Heart left ventricle (tissue), 16 donors: ENCODE data around the gene PRR5L. TPM values are rescaled to one million over a fixed set of nuclear protein-coding genes. Genes with fewer than 3 reads are reported as not detected.

Experiments used
- ATAC-seq, 4 donors: fragments of 200-7000 bp; cut with Tn5 transposase; one replicate each; pipeline ENCODE4 v1.9.1; 2020 to 2022; ENCODE audit warnings: moderate library complexity in 4 of 4, mild to moderate bottlenecking in 3 of 4, moderate number of reproducible peaks in 1 of 4
- DNase-seq, 5 donors: peaks; one replicate each; pipeline ENCODE4 v3.0.0-alpha.2; 2020
- H3K27ac ChIP-seq, 12 donors: fragments of 200-600 bp; sonication (generic) in 4 of 12; one replicate each; pipeline versions ENCODE4 v1.5.0 to v1.8.0; 2016 to 2022; ENCODE audit warnings: mild to moderate bottlenecking in 2 of 12
- H3K27me3 ChIP-seq, 9 donors: fragments of 200-600 bp; sonication (generic) in 2 of 9; one replicate each; pipeline versions ENCODE4 v1.5.1 to v1.8.0; 2016 to 2022; ENCODE audit warnings: mild to moderate bottlenecking in 3 of 9
- H3K36me3 ChIP-seq, 9 donors: fragments of 200-600 bp; sonication (generic) in 2 of 9; one replicate each; pipeline versions ENCODE4 v1.5.0 to v1.8.0; 2018 to 2022; ENCODE audit warnings: mild to moderate bottlenecking in 2 of 9
- H3K4me1 ChIP-seq, 12 donors: fragments of 200-600 bp; sonication (generic) in 4 of 12; one replicate each; pipeline versions ENCODE4 v1.5.0 to v1.8.0; 2016 to 2022; ENCODE audit warnings: mild to moderate bottlenecking in 3 of 12
- H3K4me3 ChIP-seq, 12 donors: fragments of 200-600 bp; sonication (generic) in 4 of 12; one replicate each; pipeline versions ENCODE4 v1.5.0 to v1.8.0; 2017 to 2022; ENCODE audit warnings: mild to moderate bottlenecking in 9 of 12, moderate library complexity in 4 of 12
- H3K9me3 ChIP-seq, 12 donors: fragments of 200-600 bp; sonication (generic) in 4 of 12; one replicate each; pipeline versions ENCODE4 v1.5.0 to v1.8.0; 2016 to 2022; ENCODE audit warnings: mild to moderate bottlenecking in 1 of 12
- CTCF ChIP-seq, 12 donors: fragments of 200-600 bp; sonication (generic) in 4 of 12; IDR thresholded peaks; one replicate each; pipeline versions ENCODE4 v1.5.0 to v1.8.0; 2018 to 2022; ENCODE audit warnings: antibody characterized with exemption in 12 of 12, mild to moderate bottlenecking in 5 of 12
- POLR2A ChIP-seq, 2 donors: fragments of 450-650 bp; IDR thresholded peaks; one replicate each; pipeline ENCODE4 v1.6.1; 2017; ENCODE audit warnings: antibody characterized with exemption in 2 of 2, mild to moderate bottlenecking in 2 of 2, moderate library complexity in 2 of 2
- WGBS, 4 donors: extraction: QIAGEN DNeasy Blood & Tissue Kit in 2 of 4; methylation state at CpG; one replicate each; pipeline versions ENCODE4 v1.1.5 to v1.1.7; 2013 to 2018; 5-methylcytosine and 5-hydroxymethylcytosine counted together
- intact Hi-C, 10 donors: fragments of 100-400 bp; cut with DNase I; formaldehyde crosslinking; loops; one replicate each; pipeline versions ENCODE4 v1.11.1 to v1.14.2; 2022
- polyA plus RNA-seq, 2 donors: library from polyadenylated mRNA; stranded (reverse); fragments of 200-250 nt; gene quantifications; one replicate each; pipeline ENCODE4 v1.2.3, GENCODE V29; 2013
- total RNA-seq, 9 donors: library from RNA; depleted of rRNA in 2 of 9; stranded (reverse); fragments of >200 nt in 2 of 9; fragmentation: NEBNext Ultra II Directional in 3 of 9; extraction: Animal tissue kit (Norgen Biotek cat#: 25700) in 3 of 9; gene quantifications; one replicate each; pipeline versions ENCODE4 v1.1.0 to v1.2.4, GENCODE V29; 2016 to 2023
- donor health status: ischemic (EF 13 %, LVEDD 7.1; RV severe dilation, severe dysfunction).
- donor health status: healthy with polysubstance abuse.
- donor health status: DM: no; HTN: yes; CAD: no.
- donor health status: DM: no; HTN: no; CAD: no.
- donor health status: ischemic (EF 25% LVEDD 6.9; RV normal size, moderate dysfunction).
- donor health status: ischemic (EF 25% LVEDD 5.7; RV mildly dilated, moderate dysfunction).
- donor health status: healthy.
- donor health status: DM: yes; HTN: yes; CAD: no.
- donor health status: ischemic (EF 35%, LVEDD 5.7; RV mildly dilated, moderate dysfunction).
- donor health status: nonischemic (EF 11% LVEDD 7.7; RV severe dilation, severe dysfunction).
- donor health status: DM: yes; HTN: yes; CAD: no.
- donor health status: PGD.
- donor health status: ischemic (EF 29% LVEDD 5.4; RV normal size, mild dysfunction).
- donor health status: nonischemic (EF 23%, LVEDD 6.1; RV moderate dilation, normal function).

The PRR5L gene
- total and polyA plus RNA-seq, 11 donors = 0.61 to 17.8 (median 3.1) TPM

GRCh38 chr11:36288442-36289225, 7.5 kb upstream of the PRR5L start:
- no peaks in the 10 kb centered on the region for H3K36me3 ChIP-seq
- WGBS, 4 donors = 38 to 43% (median 40%) methylated on average over 31 of the region's 31 CpGs
- TF ChIP-seq CTCF (IDR thresholded peaks at IDR 0.05) = no peak
- TF ChIP-seq POLR2A (IDR thresholded peaks at IDR 0.05) = no peak
- intact Hi-C loops = loop anchor here in 1 of 10 donors (10.0 kb wide), 1 partner anchor 474 kb away; no protein-coding TSS in a partner anchor
- DNase-seq (no peak), ATAC-seq (no peak)
- peak overlapping the region; percentile 51 to 87 (median 72) for H3K4me3 ChIP-seq
- no peaks in the 10 kb centered on the region for H3K27me3 ChIP-seq
- peak overlapping the region in 6 of 12 donors; percentile 24 to 81 (median 44) for H3K27ac ChIP-seq
- peaks cover 0 to 1% (median 0%) of the 10 kb centered on the region in 12 donors for H3K9me3 ChIP-seq
- H3K4me1 ChIP-seq = peaks cover 0 to 22% (median 10%) of the 10 kb centered on the region in 12 donors

GRCh38 chr11:36289226-36289852, 6.7 kb upstream of the PRR5L start, which contains the start of gene COMMD9:
Gene COMMD9, minus strand, starts transcription at chr11:36289424. Its CDS starts 12 bp downstream, at chr11:36289412.
- TF ChIP-seq POLR2A (IDR thresholded peaks at IDR 0.05) (no peak), CTCF (IDR thresholded peaks at IDR 0.05) (no peak)
- WGBS, 4 donors = 1 to 3% (median 1%) methylated on average over 30 to 31 of the region's 31 CpGs
- ATAC-seq = peak; percentile 98 to 100 (median 100)
- Histone ChIP-seq H3K4me3 (peak within 1 kb of the TSS; percentile 51 to 87 (median 72)), H3K36me3 (no peaks in the 10 kb centered on the region), H3K27ac (peak within 1 kb of the TSS in 8 of 12 donors; percentile 24 to 81 (median 37)), H3K9me3 (no peaks in the 10 kb centered on the region), H3K27me3 (no peaks in the 10 kb centered on the region), H3K4me1 (peaks cover 0 to 22% (median 10%) of the 10 kb centered on the region in 12 donors)
- intact Hi-C loops = loop anchor here in 1 of 10 donors (10.0 kb wide), 1 partner anchor 475 kb away; no protein-coding TSS in a partner anchor
- DNase-seq = peak; percentile 94 to 97 (median 95)

GRCh38 chr11:36292311-36292722, 3.8 kb upstream of the PRR5L start:
- no peaks in the 10 kb centered on the region for H3K27me3 ChIP-seq
- no peaks in the 10 kb centered on the region for H3K9me3 ChIP-seq
- WGBS, 4 donors = 23 to 29% (median 29%) methylated on average over 4 of the region's 4 CpGs
- TF ChIP-seq CTCF (IDR thresholded peaks at IDR 0.05) = peak in 11 of 12 donors; percentile 31 to 63 (median 54)
- TF ChIP-seq POLR2A (IDR thresholded peaks at IDR 0.05) = no peak
- ATAC-seq = no peak
- H3K4me3 ChIP-seq = no peak overlapping the region
- no peaks in the 10 kb centered on the region for H3K36me3 ChIP-seq
- H3K4me1 ChIP-seq = peaks cover 0 to 22% (median 10%) of the 10 kb centered on the region in 12 donors
- DNase-seq = no peak
- H3K27ac ChIP-seq = no peak overlapping the region
- intact Hi-C loops = loop anchor here (2.0 to 5.0 kb wide), 3 partner anchors 185 to 200 kb away; no protein-coding TSS in a partner anchor
